K562 (cell line): ENCODE results near the gene KDM4C. TPM values are rescaled to one million over a fixed set of nuclear protein-coding genes. Genes with fewer than 3 reads are reported as not detected.

ENCODE experiments used
- ATAC-seq: fragments of 200-7000 bp; cut with Tn5 transposase; 3 replicates; pipeline ENCODE4 v1.9.1; 2020; ENCODE audit warnings: moderate library complexity
- BruUV-seq: library from RNA; stranded (reverse); fragments of 400-500 nt; replicated peaks from 2 replicates; lab custom pipeline; 2021; lab: Mats Ljungman, UMichigan
- CTCF ChIA-PET: fragments of 300-600 bp; formaldehyde crosslinking; extraction: SDS; loops from one replicate; lab custom pipeline; 2021; ENCODE audit warnings: low intra/inter-chr PET ratio; lab: Yijun Ruan, JAX
- POLR2A ChIA-PET: fragments of 300-600, 350-650 bp; sonication (Branson Sonifier 250); formaldehyde crosslinking; extraction: SDS; loops from one replicate; lab custom pipeline; 2021; ENCODE audit warnings: antibody characterized with exemption, inconsistent platforms; lab: Yijun Ruan, JAX
- DNase-seq, 4 experiments: peaks; one replicate each; pipeline versions ENCODE4 v3.0.0 to v3.0.0-alpha.2; 2011 to 2018; ENCODE audit warnings: low spot score in 3 of 4, mixed read lengths in 3 of 4; ENCODE audit errors: extremely low read depth in 1 of 4
- FAIRE-seq: peaks from 2 replicates; lab custom pipeline; 2011; peaks lifted over from hg19 to GRCh38; lab: Jason Lieb, UNC
- H2AFZ ChIP-seq: 2 replicates; pipeline ENCODE4 v1.6.0; 2011; ENCODE audit warnings: low read depth, low read length, control low read depth, inconsistent platforms
- H3K27ac ChIP-seq: fragments of 200-600 bp; 3 replicates; pipeline ENCODE4 v1.8.0; 2011; ENCODE audit warnings: low read depth, mild to moderate bottlenecking, control low read depth, inconsistent platforms, low read length, moderate library complexity, mixed read lengths; ENCODE audit errors: extremely low read depth
- H3K27me3 ChIP-seq, 2 experiments: fragments of 300-600 bp in 1 of 2; 2 replicates in 1 of 2; 3 replicates in 1 of 2; pipeline versions ENCODE4 v1.6.0 to v1.8.0; 2011; ENCODE audit warnings: inconsistent platforms in 2 of 2, low read length in 2 of 2, mild to moderate bottlenecking in 1 of 2, mixed read lengths in 1 of 2, moderate library complexity in 1 of 2; ENCODE audit not compliant: control insufficient read depth in 2 of 2, insufficient read depth in 2 of 2
- H3K36me3 ChIP-seq: fragments of 300-600 bp; 3 replicates; pipeline ENCODE4 v1.8.0; 2011; ENCODE audit warnings: mild to moderate bottlenecking, low read length, inconsistent platforms; ENCODE audit not compliant: control insufficient read depth, insufficient read depth
- H3K4me1 ChIP-seq, 2 experiments: fragments of 200-600 bp in 1 of 2; replicated peaks in 1 of 2; 2 replicates in 1 of 2; 3 replicates in 1 of 2; pipeline versions ENCODE4 v1.5.1 to v1.8.0; 2011; ENCODE audit warnings: inconsistent platforms in 2 of 2, low read length in 2 of 2, mild to moderate bottlenecking in 1 of 2, mixed read lengths in 1 of 2, moderate library complexity in 1 of 2; ENCODE audit not compliant: control insufficient read depth in 2 of 2, insufficient read depth in 2 of 2
- H3K4me2 ChIP-seq: 2 replicates; pipeline ENCODE4 v1.6.1; 2011; ENCODE audit warnings: low read length, control low read depth, inconsistent platforms, mixed read lengths; ENCODE audit not compliant: insufficient read depth
- H3K4me3 ChIP-seq: fragments of 200-600 bp; sonication (generic), shearing (Covaris generic); 2 replicates; pipeline ENCODE4 v1.5.1; 2016; ENCODE audit warnings: control low read depth, inconsistent platforms
- H3K79me2 ChIP-seq: fragments of 200-600 bp; 3 replicates; pipeline ENCODE4 v1.8.0; 2011; ENCODE audit warnings: low read length, inconsistent platforms; ENCODE audit not compliant: control insufficient read depth, insufficient read depth
- H3K9ac ChIP-seq, 2 experiments: 2 replicates each; pipeline versions ENCODE4 v1.6.0 to v1.6.1; 2011; ENCODE audit warnings: low read depth in 2 of 2, low read length in 2 of 2, control low read depth in 1 of 2, inconsistent platforms in 1 of 2, mild to moderate bottlenecking in 1 of 2, mixed read lengths in 1 of 2; ENCODE audit not compliant: insufficient read depth in 1 of 2
- H3K9me1 ChIP-seq: one replicate; pipeline ENCODE4 v1.6.0; 2011; ENCODE audit warnings: inconsistent platforms, mild to moderate bottlenecking, low read length, moderate library complexity; ENCODE audit not compliant: control insufficient read depth, insufficient read depth
- H3K9me3 ChIP-seq: replicated peaks from 2 replicates; pipeline ENCODE4 v1.5.1; 2011; ENCODE audit warnings: low read depth, low read length, inconsistent platforms; ENCODE audit not compliant: control insufficient read depth, insufficient read depth
- H4K20me1 ChIP-seq: replicated peaks from 2 replicates; pipeline ENCODE4 v1.6.1; 2011; ENCODE audit warnings: low read length, inconsistent platforms, mixed read lengths; ENCODE audit not compliant: control insufficient read depth, insufficient read depth
- BRCA1 ChIP-seq, 2 experiments: fragments of 450-650 bp in 1 of 2; sonication (generic) in 1 of 2; formaldehyde crosslinking in 1 of 2; IDR thresholded peaks; 2 replicates each; pipeline versions ENCODE4 v1.5.0 to v1.6.1; 2017 to 2020; ENCODE audit warnings: mild to moderate bottlenecking in 1 of 2, missing genetic modification reagents in 1 of 2
- CC2D1A ChIP-seq: fragments of 450-650 bp; IDR thresholded peaks from 2 replicates; pipeline ENCODE4 v1.6.1; 2017; ENCODE audit warnings: mild to moderate bottlenecking
- EGR1 ChIP-seq: fragments of 450-650 bp; conservative IDR thresholded peaks from 2 replicates; pipeline ENCODE4 v1.6.1; 2017; ENCODE audit warnings: mild to moderate bottlenecking
- KDM2B ChIP-seq: fragments of 250-450 bp; sonication (Bioruptor Pico); IDR thresholded peaks from 2 replicates; pipeline ENCODE4 v1.8.0; 2021; ENCODE audit warnings: mild to moderate bottlenecking, moderate library complexity
- MAFF ChIP-seq: IDR thresholded peaks from 2 replicates; pipeline ENCODE4 v1.6.1; 2012; ENCODE audit warnings: low read length, improper control_type of control experiment
- MEF2A ChIP-seq: IDR thresholded peaks from 2 replicates; pipeline ENCODE4 v1.6.1; 2011; ENCODE audit warnings: low read depth, mild to moderate bottlenecking, low read length, moderate library complexity; ENCODE audit not compliant: control insufficient read depth
- RBM25 ChIP-seq: fragments of 200-400 bp; formaldehyde crosslinking; IDR thresholded peaks from 2 replicates; pipeline ENCODE4 v1.6.1; 2018; ENCODE audit warnings: low read length, low read depth, moderate library complexity; ENCODE audit not compliant: severe bottlenecking
- TBL1XR1 ChIP-seq, 2 experiments: IDR thresholded peaks; 2 replicates each; pipeline ENCODE4 v1.6.1; 2012; ENCODE audit warnings: improper control_type of control experiment in 2 of 2, low read length in 2 of 2, mild to moderate bottlenecking in 1 of 2
- TCF3 ChIP-seq: sonication (generic); formaldehyde crosslinking; IDR thresholded peaks from 2 replicates; pipeline ENCODE4 v1.4.0; 2020; ENCODE audit warnings: mild to moderate bottlenecking, missing genetic modification reagents
- TCFL5 ChIP-seq: fragments of 250-450 bp; sonication (Bioruptor Pico); conservative IDR thresholded peaks from 2 replicates; pipeline ENCODE4 v1.6.1; 2021; ENCODE audit warnings: mild to moderate bottlenecking, moderate library complexity, matching md5 sums
- YY1 ChIP-seq, 3 experiments: IDR thresholded peaks; 2 replicates each; pipeline ENCODE4 v1.6.1; 2011; ENCODE audit warnings: low read length in 2 of 3, mild to moderate bottlenecking in 2 of 3, moderate library complexity in 2 of 3, borderline replicate concordance in 1 of 3, control low read depth in 1 of 3, low read depth in 1 of 3; ENCODE audit not compliant: insufficient read depth in 3 of 3, insufficient replicate concordance in 2 of 3, control insufficient read depth in 1 of 3, insufficient read length in 1 of 3; ENCODE audit errors: extremely low read depth in 1 of 3
- ZNF561 ChIP-seq: fragments of 450-650 bp; formaldehyde crosslinking; conservative IDR thresholded peaks from 2 replicates; pipeline ENCODE4 v1.4.0; 2020; ENCODE audit warnings: mild to moderate bottlenecking, moderate library complexity
- WGBS: fragments of 100-300 bp; shearing (Covaris generic); methylation state at CpG from one replicate; pipeline ENCODE4 v1.1.6; 2016; ENCODE audit warnings: low coverage, mixed read lengths; ENCODE audit not compliant: insufficient coverage; ENCODE audit errors: missing lambda C conversion rate; 5-methylcytosine and 5-hydroxymethylcytosine counted together
- in situ Hi-C: fragments of 300-500 bp; cut with MboI; formaldehyde crosslinking; loops from 4 replicates; pipeline ENCODE4 v1.15.0; 2018; ENCODE audit warnings: inconsistent platforms, mixed read lengths
- intact Hi-C: fragments of 100-400 bp; cut with micrococcal nuclease; formaldehyde crosslinking; loops from 2 replicates; pipeline ENCODE4 v1.14.2; 2022
- polyA plus RNA-seq, 8 experiments: library from polyadenylated mRNA; depleted of rRNA in 4 of 8; stranded (reverse) in 5 of 8; unstranded in 3 of 8; fragments of >200 nt; fragmentation: Nextera tagmentation in 2 of 8; fragmentation: Illumina TruSeq in 1 of 8; extraction: Ambion mirVana in 2 of 8; extraction: Trizol in 1 of 8; gene quantifications; 2 replicates each; pipeline versions ENCODE4 v1.2.1 to v1.2.3, GENCODE V29; 2011 to 2014; ENCODE audit warnings: inconsistent platforms in 1 of 8, missing spikeins in 1 of 8
- total RNA-seq, 7 experiments: library from RNA; depleted of rRNA in 6 of 7; stranded (reverse); fragments of >200 nt in 6 of 7; fragmentation: Illumina TruSeq in 2 of 7; extraction: Trizol in 2 of 7; gene quantifications; 2 replicates each; pipeline versions ENCODE4 v1.2.1 to v1.2.3, GENCODE V29; 2011 to 2021; ENCODE audit warnings: low replicate concordance in 1 of 7
- TF ChIP-seq, protein P1 (sequence below), 2 experiments: fragments of 450-650 bp; conservative IDR thresholded peaks; 2 replicates each; pipeline ENCODE4 v1.6.1; 2017; ENCODE audit warnings: mild to moderate bottlenecking in 2 of 2, moderate library complexity in 2 of 2
- TF ChIP-seq, protein P2 (sequence below): sonication (generic); formaldehyde crosslinking; IDR thresholded peaks from 2 replicates; pipeline ENCODE4 v1.8.1; 2023; ENCODE audit warnings: mild to moderate bottlenecking, missing genetic modification reagents

KDM4C gene
- total and polyA plus RNA-seq, 9 of the 15 experiments (the other 6 are each of a cell fraction or from before 2014, with no cell fraction given): 5.4 to 17.0 (median 12.6) TPM

DNA sequence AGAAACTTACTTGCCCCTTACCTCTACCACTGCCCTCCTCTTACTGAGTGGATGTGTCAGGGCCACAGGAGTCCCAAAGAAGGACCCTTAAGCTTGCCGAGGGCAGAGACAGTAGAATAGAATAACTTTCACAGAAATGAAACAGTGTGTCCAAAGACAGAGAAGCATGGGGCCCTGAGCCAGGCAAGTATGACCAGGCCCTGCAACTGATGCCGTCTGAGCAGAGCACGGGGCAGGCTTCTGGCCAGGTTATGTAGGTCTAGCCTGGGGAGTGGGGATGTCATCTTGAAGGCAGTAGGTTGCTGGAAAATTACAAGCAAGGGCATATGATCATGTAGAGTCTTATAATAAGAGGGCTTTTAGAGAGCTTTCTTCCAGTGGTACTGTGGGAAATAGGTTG lies 415.4 kb downstream of the KDM4C start:
- Histone ChIP-seq H4K20me1 (no peaks in the 10 kb centered on the region), H3K79me2 (no peaks in the 10 kb centered on the region), H2AFZ (no peak overlapping the region), H3K9me1 (no peaks in the 10 kb centered on the region), H3K27ac (no peak overlapping the region), H3K4me3 (no peak overlapping the region), H3K36me3 (no peaks in the 10 kb centered on the region), H3K4me2 (no peak overlapping the region), H3K27me3 (no peaks in the 10 kb centered on the region), H3K4me1 (peaks cover 0 to 6% of the 10 kb centered on the region in 2 experiments; a peak in 3 of 5 replicates), H3K9me3 (no peaks in the 10 kb centered on the region), H3K9ac (no peak overlapping the region; a peak in 1 of 4 replicates)
- CTCF ChIA-PET: no interaction called here
- 87% methylated on average over 3 of the region's 3 CpGs for WGBS
- no peak for FAIRE-seq
- in situ Hi-C loops: no loop called here
- POLR2A ChIA-PET: no interaction called here
- BruUV-seq: no TSS peak
- ATAC-seq: peak; percentile 35; the same call in 2 of the 3 replicates
- DNase-seq: no peak
- intact Hi-C loops: loop anchor here (5.0 kb wide), 1 partner anchor 121 kb away; no protein-coding TSS in a partner anchor
- TF ChIP-seq YY1 (IDR thresholded peaks at IDR 0.05; ENCODE audit: borderline replicate concordance in 1 of 3, control insufficient read depth in 1 of 3, extremely low read depth in 1 of 3, insufficient read depth in 3 of 3, insufficient read length in 1 of 3, insufficient replicate concordance in 2 of 3, low read depth in 1 of 3, low read length in 2 of 3) (no peak), EGR1 (no peak), RBM25 (no peak), TCF3 (CRISPR knock-in tag) (no peak), TCFL5 (CRISPR knock-in tag) (no peak), CC2D1A (no peak), MEF2A (no peak), MAFF (no peak), TBL1XR1 (IDR thresholded peaks at IDR 0.05; ENCODE audit: low read length in 2 of 2) (no peak), BRCA1 (IDR thresholded peaks at IDR 0.05) (no peak), BRCA1 (CRISPR knock-in tag; IDR thresholded peaks at IDR 0.05) (no peak), KDM2B (CRISPR knock-in tag) (no peak), ZNF561 (CRISPR knock-in tag) (no peak)
- TF ChIP-seq, protein P1, sequence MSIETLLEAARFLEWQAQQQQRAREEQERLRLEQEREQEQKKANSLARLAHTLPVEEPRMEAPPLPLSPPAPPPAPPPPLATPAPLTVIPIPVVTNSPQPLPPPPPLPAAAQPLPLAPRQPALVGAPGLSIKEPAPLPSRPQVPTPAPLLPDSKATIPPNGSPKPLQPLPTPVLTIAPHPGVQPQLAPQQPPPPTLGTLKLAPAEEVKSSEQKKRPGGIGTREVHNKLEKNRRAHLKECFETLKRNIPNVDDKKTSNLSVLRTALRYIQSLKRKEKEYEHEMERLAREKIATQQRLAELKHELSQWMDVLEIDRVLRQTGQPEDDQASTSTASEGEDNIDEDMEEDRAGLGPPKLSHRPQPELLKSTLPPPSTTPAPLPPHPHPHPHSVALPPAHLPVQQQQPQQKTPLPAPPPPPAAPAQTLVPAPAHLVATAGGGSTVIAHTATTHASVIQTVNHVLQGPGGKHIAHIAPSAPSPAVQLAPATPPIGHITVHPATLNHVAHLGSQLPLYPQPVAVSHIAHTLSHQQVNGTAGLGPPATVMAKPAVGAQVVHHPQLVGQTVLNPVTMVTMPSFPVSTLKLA (conservative IDR thresholded peaks at IDR 0.05): no peak
- TF ChIP-seq, protein P2, sequence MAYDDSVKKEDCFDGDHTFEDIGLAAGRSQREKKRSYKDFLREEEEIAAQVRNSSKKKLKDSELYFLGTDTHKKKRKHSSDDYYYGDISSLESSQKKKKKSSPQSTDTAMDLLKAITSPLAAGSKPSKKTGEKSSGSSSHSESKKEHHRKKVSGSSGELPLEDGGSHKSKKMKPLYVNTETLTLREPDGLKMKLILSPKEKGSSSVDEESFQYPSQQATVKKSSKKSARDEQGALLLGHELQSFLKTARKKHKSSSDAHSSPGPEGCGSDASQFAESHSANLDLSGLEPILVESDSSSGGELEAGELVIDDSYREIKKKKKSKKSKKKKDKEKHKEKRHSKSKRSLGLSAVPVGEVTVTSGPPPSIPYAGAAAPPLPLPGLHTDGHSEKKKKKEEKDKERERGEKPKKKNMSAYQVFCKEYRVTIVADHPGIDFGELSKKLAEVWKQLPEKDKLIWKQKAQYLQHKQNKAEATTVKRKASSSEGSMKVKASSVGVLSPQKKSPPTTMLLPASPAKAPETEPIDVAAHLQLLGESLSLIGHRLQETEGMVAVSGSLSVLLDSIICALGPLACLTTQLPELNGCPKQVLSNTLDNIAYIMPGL (CRISPR knock-in tag): no peak
